Measurements from ENCODE around the gene UNC5CL.

GRCh38 chr6:41088451-41088850 lies 49.4 kb upstream of the UNC5CL start:
- TF ChIP-seq MAFK (IDR thresholded peaks at IDR 0.05; ENCODE audit: low read depth, low read length) (no peak), RCOR1 (IDR thresholded peaks at IDR 0.05; ENCODE audit: insufficient replicate concordance, low read length) (no peak), CTCF (conservative IDR thresholded peaks at IDR 0.05; ENCODE audit: low read depth, low read length) (no peak), POLR2A (IDR thresholded peaks at IDR 0.05; ENCODE audit: low read depth, low read length) (no peak), USF2 (IDR thresholded peaks at IDR 0.05; ENCODE audit: low read depth, low read length) (no peak), FOS (IDR thresholded peaks at IDR 0.05; ENCODE audit: low read depth, low read length) (no peak), MXI1 (IDR thresholded peaks at IDR 0.05; ENCODE audit: borderline replicate concordance, low read depth, low read length) (no peak)

All from IMR-90 (cell line).